ENCODE measurements around the gene HSD17B3.
A peak's percentile ranks its signal among the peaks of the same experiment; 100 is the strongest.

Gene HSD17B3

GRCh38 chr9:96209407-96210271 is 92.3 kb downstream of the HSD17B3 start:
- H3K4ac ChIP-seq (ENCODE audit: low read length): no peak overlapping the region
- H3K9me3 ChIP-seq (replicated peaks in 1 of 2; ENCODE audit: control insufficient read depth in 2 of 2, insufficient read depth in 1 of 2, low read depth in 1 of 2, low read length in 2 of 2): peaks cover 2 to 5% of the 10 kb centered on the region in 2 donors
- no peak overlapping the region for H2AK5ac ChIP-seq (ENCODE audit: low read depth, low read length)
- H3K4me3 ChIP-seq (ENCODE audit: low read length in 2 of 2): no peak overlapping the region
- no peak overlapping the region for H2AFZ ChIP-seq (ENCODE audit: low read length)
- peaks cover 0 to 12% (median 0%) of the 10 kb centered on the region in 3 experiments for H3K27me3 ChIP-seq (ENCODE audit: control insufficient read depth in 3 of 3, insufficient read depth in 3 of 3, low read depth in 1 of 3, low read length in 3 of 3)
- H2BK12ac ChIP-seq (ENCODE audit: low read length): no peak overlapping the region
- no CpG with 5 or more reads among the region's 7 CpGs for whole genome bisulfite sequencing, 2 donors (ENCODE audit: extremely low coverage in 2 of 2, insufficient read length in 2 of 2, insufficient replicate concordance in 1 of 2)
- no peak overlapping the region for H4K91ac ChIP-seq (ENCODE audit: low read depth, low read length, poor library complexity)
- H3K23ac ChIP-seq (ENCODE audit: low read depth, low read length, poor library complexity): no peak overlapping the region
- H2BK15ac ChIP-seq (ENCODE audit: low read length): no peak overlapping the region
- no peak overlapping the region for H3K27ac ChIP-seq (replicated peaks; ENCODE audit: low read length)
- H3K4me2 ChIP-seq (ENCODE audit: insufficient read depth, low read length, poor library complexity, severe bottlenecking): no peak overlapping the region
- H4K8ac ChIP-seq (ENCODE audit: low read depth, low read length): no peak overlapping the region
- DNase-seq (ENCODE audit: low spot score): no peak
- no peak overlapping the region for H2BK5ac ChIP-seq (ENCODE audit: low read length)
- H3K79me1 ChIP-seq (ENCODE audit: low read depth, low read length): no peaks in the 10 kb centered on the region
- H3K14ac ChIP-seq (ENCODE audit: low read length): no peak overlapping the region
- H3K4me1 ChIP-seq (ENCODE audit: control insufficient read depth in 2 of 2, insufficient read depth in 1 of 2, low read depth in 1 of 2, low read length in 2 of 2): peaks cover under 1% of the 10 kb centered on the region in 2 donors
- H3K9ac ChIP-seq (ENCODE audit: low read depth, low read length, poor library complexity): no peak overlapping the region
- no peak overlapping the region for H2BK120ac ChIP-seq (ENCODE audit: low read depth, low read length)
- H3K36me3 ChIP-seq (replicated peaks in 1 of 2; ENCODE audit: control insufficient read depth in 2 of 2, insufficient read depth in 2 of 2, low read length in 2 of 2): no peaks in the 10 kb centered on the region
- H3K18ac ChIP-seq (ENCODE audit: low read length): no peak overlapping the region

GRCh38 chr9:96206156-96206751 is 95.7 kb downstream of the HSD17B3 start:
- Histone ChIP-seq H2AFZ (ENCODE audit: low read length) (no peak overlapping the region), H3K4me3 (ENCODE audit: low read length in 2 of 2) (no peak overlapping the region), H2AK5ac (ENCODE audit: low read depth, low read length) (no peak overlapping the region), H3K79me1 (ENCODE audit: low read depth, low read length) (no peaks in the 10 kb centered on the region), H3K4me2 (ENCODE audit: insufficient read depth, low read length, poor library complexity, severe bottlenecking) (no peak overlapping the region), H2BK5ac (ENCODE audit: low read length) (no peak overlapping the region), H2BK120ac (ENCODE audit: low read depth, low read length) (no peak overlapping the region), H4K8ac (ENCODE audit: low read depth, low read length) (no peak overlapping the region), H3K14ac (ENCODE audit: low read length) (no peak overlapping the region), H3K36me3 (replicated peaks in 1 of 2; ENCODE audit: control insufficient read depth in 2 of 2, insufficient read depth in 2 of 2, low read length in 2 of 2) (no peaks in the 10 kb centered on the region), H3K9me3 (replicated peaks in 1 of 2; ENCODE audit: control insufficient read depth in 2 of 2, insufficient read depth in 1 of 2, low read depth in 1 of 2, low read length in 2 of 2) (peaks cover 0 to 2% of the 10 kb centered on the region in 2 donors), H3K4me1 (ENCODE audit: control insufficient read depth in 2 of 2, insufficient read depth in 1 of 2, low read depth in 1 of 2, low read length in 2 of 2) (peaks cover 0 to 2% of the 10 kb centered on the region in 2 donors), H3K4ac (ENCODE audit: low read length) (no peak overlapping the region), H4K91ac (ENCODE audit: low read depth, low read length, poor library complexity) (no peak overlapping the region), H2BK12ac (ENCODE audit: low read length) (no peak overlapping the region), H3K18ac (ENCODE audit: low read length) (no peak overlapping the region), H3K27me3 (ENCODE audit: control insufficient read depth in 3 of 3, insufficient read depth in 3 of 3, low read depth in 1 of 3, low read length in 3 of 3) (peaks cover 0 to 12% (median 0%) of the 10 kb centered on the region in 3 experiments), H2BK15ac (ENCODE audit: low read length) (no peak overlapping the region), H3K23ac (ENCODE audit: low read depth, low read length, poor library complexity) (no peak overlapping the region), H3K27ac (replicated peaks; ENCODE audit: low read length) (no peak overlapping the region), H3K9ac (ENCODE audit: low read depth, low read length, poor library complexity) (no peak overlapping the region)
- no CpG with 5 or more reads among the region's 11 CpGs for WGBS, 2 donors (ENCODE audit: extremely low coverage in 2 of 2, insufficient read length in 2 of 2, insufficient replicate concordance in 1 of 2)
- no peak for DNase-seq (ENCODE audit: low spot score)

- Histone ChIP-seq H3K18ac (ENCODE audit: low read length) (no peak overlapping the region), H3K9me3 (replicated peaks in 1 of 2; ENCODE audit: control insufficient read depth in 2 of 2, insufficient read depth in 1 of 2, low read depth in 1 of 2, low read length in 2 of 2) (peaks cover 0 to 2% of the 10 kb centered on the region in 2 donors), H3K79me1 (ENCODE audit: low read depth, low read length) (no peaks in the 10 kb centered on the region), H2BK120ac (ENCODE audit: low read depth, low read length) (no peak overlapping the region), H4K91ac (ENCODE audit: low read depth, low read length, poor library complexity) (no peak overlapping the region), H2AK5ac (ENCODE audit: low read depth, low read length) (no peak overlapping the region), H4K8ac (ENCODE audit: low read depth, low read length) (no peak overlapping the region), H3K9ac (ENCODE audit: low read depth, low read length, poor library complexity) (no peak overlapping the region), H3K4me2 (ENCODE audit: insufficient read depth, low read length, poor library complexity, severe bottlenecking) (no peak overlapping the region), H2AFZ (ENCODE audit: low read length) (no peak overlapping the region), H2BK5ac (ENCODE audit: low read length) (no peak overlapping the region), H3K4me3 (ENCODE audit: low read length in 2 of 2) (no peak overlapping the region), H3K4ac (ENCODE audit: low read length) (no peak overlapping the region), H3K4me1 (ENCODE audit: control insufficient read depth in 2 of 2, insufficient read depth in 1 of 2, low read depth in 1 of 2, low read length in 2 of 2) (peaks cover 0 to 5% of the 10 kb centered on the region in 2 donors), H2BK15ac (ENCODE audit: low read length) (no peak overlapping the region), H3K36me3 (replicated peaks in 1 of 2; ENCODE audit: control insufficient read depth in 2 of 2, insufficient read depth in 2 of 2, low read length in 2 of 2) (no peaks in the 10 kb centered on the region), H3K27ac (replicated peaks; ENCODE audit: low read length) (no peak overlapping the region), H3K27me3 (ENCODE audit: control insufficient read depth in 3 of 3, insufficient read depth in 3 of 3, low read depth in 1 of 3, low read length in 3 of 3) (peaks cover 0 to 6% (median 0%) of the 10 kb centered on the region in 3 experiments), H2BK12ac (ENCODE audit: low read length) (no peak overlapping the region), H3K23ac (ENCODE audit: low read depth, low read length, poor library complexity) (no peak overlapping the region), H3K14ac (ENCODE audit: low read length) (no peak overlapping the region)
- no CpG with 5 or more reads among the region's 2 CpGs for WGBS, 2 donors (ENCODE audit: extremely low coverage in 2 of 2, insufficient read length in 2 of 2, insufficient replicate concordance in 1 of 2)
- no peak for DNase-seq (ENCODE audit: low spot score)
Measured at GRCh38 chr9:96204853-96205252, 97.1 kb downstream of the HSD17B3 start.

- H3K36me3 ChIP-seq (replicated peaks in 1 of 2; ENCODE audit: control insufficient read depth in 2 of 2, insufficient read depth in 2 of 2, low read length in 2 of 2): no peaks in the 10 kb centered on the region
- no peak overlapping the region for H3K4me3 ChIP-seq (ENCODE audit: low read length in 2 of 2)
- no peak overlapping the region for H2BK15ac ChIP-seq (ENCODE audit: low read length)
- peaks cover 0 to 5% of the 10 kb centered on the region in 2 donors for H3K4me1 ChIP-seq (ENCODE audit: control insufficient read depth in 2 of 2, insufficient read depth in 1 of 2, low read depth in 1 of 2, low read length in 2 of 2)
- H3K4ac ChIP-seq (ENCODE audit: low read length): no peak overlapping the region
- H3K27me3 ChIP-seq (ENCODE audit: control insufficient read depth in 3 of 3, insufficient read depth in 3 of 3, low read depth in 1 of 3, low read length in 3 of 3): peaks cover 0 to 1% (median 0%) of the 10 kb centered on the region in 3 experiments
- H2AK5ac ChIP-seq (ENCODE audit: low read depth, low read length): no peak overlapping the region
- no peak overlapping the region for H3K14ac ChIP-seq (ENCODE audit: low read length)
- no peak overlapping the region for H2BK120ac ChIP-seq (ENCODE audit: low read depth, low read length)
- no peak overlapping the region for H3K4me2 ChIP-seq (ENCODE audit: insufficient read depth, low read length, poor library complexity, severe bottlenecking)
- H3K18ac ChIP-seq (ENCODE audit: low read length): peak overlapping the region; percentile 11
- H4K91ac ChIP-seq (ENCODE audit: low read depth, low read length, poor library complexity): no peak overlapping the region
- no peak for DNase-seq (ENCODE audit: low spot score)
- H3K27ac ChIP-seq (replicated peaks; ENCODE audit: low read length): no peak overlapping the region
- H2BK5ac ChIP-seq (ENCODE audit: low read length): no peak overlapping the region
- WGBS, 2 donors (ENCODE audit: extremely low coverage in 2 of 2, insufficient read length in 2 of 2, insufficient replicate concordance in 1 of 2): no CpG with 5 or more reads among the region's 18 CpGs
- no peak overlapping the region for H3K23ac ChIP-seq (ENCODE audit: low read depth, low read length, poor library complexity)
- no peaks in the 10 kb centered on the region for H3K79me1 ChIP-seq (ENCODE audit: low read depth, low read length)
- H4K8ac ChIP-seq (ENCODE audit: low read depth, low read length): no peak overlapping the region
- no peak overlapping the region for H2AFZ ChIP-seq (ENCODE audit: low read length)
- H3K9ac ChIP-seq (ENCODE audit: low read depth, low read length, poor library complexity): no peak overlapping the region
- H2BK12ac ChIP-seq (ENCODE audit: low read length): no peak overlapping the region
- H3K9me3 ChIP-seq (replicated peaks in 1 of 2; ENCODE audit: control insufficient read depth in 2 of 2, insufficient read depth in 1 of 2, low read depth in 1 of 2, low read length in 2 of 2): peaks cover 0 to 2% of the 10 kb centered on the region in 2 donors
Measured at GRCh38 chr9:96203867-96204501, 98.0 kb downstream of the HSD17B3 start.

Data from neuronal stem cell (in vitro differentiated cells).